ENCODE data around the gene IRX4. TPM values are rescaled to one million over a fixed set of nuclear protein-coding genes. Genes with fewer than 3 reads are reported as not detected.

IRX4 gene
- total and polyA plus RNA-seq, 2 of the 4 experiments (the other 2 are of a cell fraction): not detected

DNA sequence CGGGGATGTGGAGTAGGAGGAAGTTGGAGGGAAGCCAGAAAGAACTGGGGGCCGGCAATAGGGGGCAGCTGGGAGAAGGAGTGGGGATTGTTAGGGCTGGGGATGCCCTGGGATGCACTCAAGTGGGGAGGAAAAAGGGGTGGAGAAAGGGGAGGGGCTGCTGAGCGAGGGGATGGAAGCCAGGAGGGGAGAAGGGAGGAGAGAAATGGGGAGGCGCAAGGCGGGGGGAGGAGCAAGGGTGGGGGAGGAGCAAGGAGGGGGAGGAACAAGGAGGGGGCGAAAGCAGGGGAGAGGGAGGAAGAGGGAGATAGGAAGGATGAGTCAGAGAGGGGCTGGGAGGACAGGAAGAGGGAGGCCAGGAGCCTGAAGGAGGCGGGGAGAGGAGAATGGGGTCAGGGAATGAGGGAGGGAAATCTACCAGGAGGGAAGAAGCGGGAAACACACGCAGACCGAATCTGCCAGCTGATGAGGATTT lies 1.6 kb downstream of the IRX4 start:
- H3K79me1 ChIP-seq (ENCODE audit: low read depth in 1 of 2, low read length in 2 of 2): no peaks in the 10 kb centered on the region
- H4K20me1 ChIP-seq (ENCODE audit: insufficient read depth, low read length): no peaks in the 10 kb centered on the region
- no peak overlapping the region for H4K8ac ChIP-seq (ENCODE audit: low read depth in 2 of 2, low read length in 2 of 2)
- H2BK120ac ChIP-seq (ENCODE audit: low read depth, low read length): no peak overlapping the region
- no peak overlapping the region for H3K18ac ChIP-seq (ENCODE audit: low read depth, low read length)
- no peak for ATAC-seq (ENCODE audit: low read depth)
- H3K4me1 ChIP-seq (ENCODE audit: control insufficient read depth, insufficient read depth, low read length): no peaks in the 10 kb centered on the region; the same call in 1 of the 2 replicates
- no peak overlapping the region for H3K4me3 ChIP-seq (ENCODE audit: insufficient read depth, low read depth, low read length)
- no peak overlapping the region for H3K14ac ChIP-seq (replicated peaks; ENCODE audit: low read depth, low read length)
- H4K91ac ChIP-seq (ENCODE audit: insufficient read depth, low read depth, low read length): no peak overlapping the region
- no peak overlapping the region for H3K4ac ChIP-seq (ENCODE audit: low read depth, low read length)
- H3K56ac ChIP-seq (ENCODE audit: extremely low read depth, insufficient read depth, low read length): no peak overlapping the region
- H4K5ac ChIP-seq (ENCODE audit: low read depth, low read length): no peak overlapping the region
- in situ Hi-C loops (cut with MboI; ENCODE audit: low sequenced_read_pairs) (no loop called here), dilution Hi-C loops (cut with HindIII; ENCODE audit: low sequenced_read_pairs, unreplicated experiment) (no loop called here), intact Hi-C loops (cut with micrococcal nuclease) (no loop called here)
- H3K27me3 ChIP-seq (ENCODE audit: control insufficient read depth, insufficient read depth, low read length): peaks cover 91% of the 10 kb centered on the region
- POLR2A ChIA-PET (ENCODE audit: unreplicated experiment): no interaction called here
- H3K27ac ChIP-seq (ENCODE audit: insufficient read depth, low read length): no peak overlapping the region
- no peaks in the 10 kb centered on the region for H3K9me1 ChIP-seq (ENCODE audit: insufficient read depth, low read length)
- WGBS, 2 experiments (ENCODE audit: extremely low coverage in 2 of 2, insufficient read length in 1 of 2): 25% methylated on average over 1 of the region's 10 CpGs; no CpG with 5 or more reads in 1 of the 2 experiments
- no peak overlapping the region for H3K9ac ChIP-seq (ENCODE audit: low read depth, low read length)
- no peak overlapping the region for H2BK15ac ChIP-seq (ENCODE audit: low read depth, low read length)
- no peak overlapping the region for H3K23ac ChIP-seq (ENCODE audit: low read depth, low read length)
- H2AK5ac ChIP-seq (ENCODE audit: low read depth, low read length): no peak overlapping the region
- CTCF ChIA-PET: no interaction called here
- TF ChIP-seq RAD21 (IDR thresholded peaks at IDR 0.05; ENCODE audit: low read length) (no peak), NFE2L2 (IDR thresholded peaks at IDR 0.05; ENCODE audit: low read depth, low read length) (no peak), SMC3 (IDR thresholded peaks at IDR 0.05; ENCODE audit: low read depth, low read length) (no peak), POLR2A (IDR thresholded peaks at IDR 0.05; ENCODE audit: low read depth, low read length) (no peak), MAZ (IDR thresholded peaks at IDR 0.05; ENCODE audit: borderline replicate concordance, low read depth, low read length) (no peak), RFX5 (IDR thresholded peaks at IDR 0.05; ENCODE audit: low read depth, low read length) (no peak), FOS (IDR thresholded peaks at IDR 0.05; ENCODE audit: low read depth, low read length) (no peak), RCOR1 (IDR thresholded peaks at IDR 0.05; ENCODE audit: insufficient replicate concordance, low read length) (no peak), CHD1 (IDR thresholded peaks at IDR 0.05; ENCODE audit: low read depth, low read length) (no peak), BHLHE40 (IDR thresholded peaks at IDR 0.05; ENCODE audit: low read depth, low read length) (no peak), MAFK (IDR thresholded peaks at IDR 0.05; ENCODE audit: low read depth, low read length) (no peak), MXI1 (IDR thresholded peaks at IDR 0.05; ENCODE audit: borderline replicate concordance, low read depth, low read length) (no peak)
- TF ChIP-seq, protein P1, sequence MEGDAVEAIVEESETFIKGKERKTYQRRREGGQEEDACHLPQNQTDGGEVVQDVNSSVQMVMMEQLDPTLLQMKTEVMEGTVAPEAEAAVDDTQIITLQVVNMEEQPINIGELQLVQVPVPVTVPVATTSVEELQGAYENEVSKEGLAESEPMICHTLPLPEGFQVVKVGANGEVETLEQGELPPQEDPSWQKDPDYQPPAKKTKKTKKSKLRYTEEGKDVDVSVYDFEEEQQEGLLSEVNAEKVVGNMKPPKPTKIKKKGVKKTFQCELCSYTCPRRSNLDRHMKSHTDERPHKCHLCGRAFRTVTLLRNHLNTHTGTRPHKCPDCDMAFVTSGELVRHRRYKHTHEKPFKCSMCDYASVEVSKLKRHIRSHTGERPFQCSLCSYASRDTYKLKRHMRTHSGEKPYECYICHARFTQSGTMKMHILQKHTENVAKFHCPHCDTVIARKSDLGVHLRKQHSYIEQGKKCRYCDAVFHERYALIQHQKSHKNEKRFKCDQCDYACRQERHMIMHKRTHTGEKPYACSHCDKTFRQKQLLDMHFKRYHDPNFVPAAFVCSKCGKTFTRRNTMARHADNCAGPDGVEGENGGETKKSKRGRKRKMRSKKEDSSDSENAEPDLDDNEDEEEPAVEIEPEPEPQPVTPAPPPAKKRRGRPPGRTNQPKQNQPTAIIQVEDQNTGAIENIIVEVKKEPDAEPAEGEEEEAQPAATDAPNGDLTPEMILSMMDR (conservative IDR thresholded peaks at IDR 0.05; ENCODE audit: low read depth, low read length): no peak
- TF ChIP-seq, protein P2, sequence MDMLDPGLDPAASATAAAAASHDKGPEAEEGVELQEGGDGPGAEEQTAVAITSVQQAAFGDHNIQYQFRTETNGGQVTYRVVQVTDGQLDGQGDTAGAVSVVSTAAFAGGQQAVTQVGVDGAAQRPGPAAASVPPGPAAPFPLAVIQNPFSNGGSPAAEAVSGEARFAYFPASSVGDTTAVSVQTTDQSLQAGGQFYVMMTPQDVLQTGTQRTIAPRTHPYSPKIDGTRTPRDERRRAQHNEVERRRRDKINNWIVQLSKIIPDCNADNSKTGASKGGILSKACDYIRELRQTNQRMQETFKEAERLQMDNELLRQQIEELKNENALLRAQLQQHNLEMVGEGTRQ (IDR thresholded peaks at IDR 0.05; ENCODE audit: low read depth, low read length): no peak
- TF ChIP-seq, protein P3, sequence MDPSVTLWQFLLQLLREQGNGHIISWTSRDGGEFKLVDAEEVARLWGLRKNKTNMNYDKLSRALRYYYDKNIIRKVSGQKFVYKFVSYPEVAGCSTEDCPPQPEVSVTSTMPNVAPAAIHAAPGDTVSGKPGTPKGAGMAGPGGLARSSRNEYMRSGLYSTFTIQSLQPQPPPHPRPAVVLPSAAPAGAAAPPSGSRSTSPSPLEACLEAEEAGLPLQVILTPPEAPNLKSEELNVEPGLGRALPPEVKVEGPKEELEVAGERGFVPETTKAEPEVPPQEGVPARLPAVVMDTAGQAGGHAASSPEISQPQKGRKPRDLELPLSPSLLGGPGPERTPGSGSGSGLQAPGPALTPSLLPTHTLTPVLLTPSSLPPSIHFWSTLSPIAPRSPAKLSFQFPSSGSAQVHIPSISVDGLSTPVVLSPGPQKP (IDR thresholded peaks at IDR 0.05; ENCODE audit: borderline replicate concordance, low read depth, low read length): no peak
- no peak overlapping the region for H2BK5ac ChIP-seq (ENCODE audit: low read depth, low read length, poor library complexity, severe bottlenecking)
- no peak overlapping the region for H2AFZ ChIP-seq (replicated peaks; ENCODE audit: low read length, poor library complexity)
- H3K36me3 ChIP-seq (ENCODE audit: control insufficient read depth, insufficient read depth, low read length): no peaks in the 10 kb centered on the region
- H3K9me3 ChIP-seq (ENCODE audit: control insufficient read depth, insufficient read depth, low read length): peaks cover 8% of the 10 kb centered on the region
- H3K4me2 ChIP-seq (ENCODE audit: low read depth, low read length): no peak overlapping the region
- BruUV-seq (replicated peaks): no TSS peak
- no peak for DNase-seq
- H2BK20ac ChIP-seq (ENCODE audit: low read depth, low read length): no peak overlapping the region
- no peak overlapping the region for H2AK9ac ChIP-seq (replicated peaks; ENCODE audit: low read depth, low read length, poor library complexity)
